ENCODE data around the gene POU2F2.
"Not testable (repeated sequence)": the region's sequence is repeated elsewhere in the genome, so short reads cannot be mapped to it uniquely, and the experiment has no call there.

Gene POU2F2

DNA sequence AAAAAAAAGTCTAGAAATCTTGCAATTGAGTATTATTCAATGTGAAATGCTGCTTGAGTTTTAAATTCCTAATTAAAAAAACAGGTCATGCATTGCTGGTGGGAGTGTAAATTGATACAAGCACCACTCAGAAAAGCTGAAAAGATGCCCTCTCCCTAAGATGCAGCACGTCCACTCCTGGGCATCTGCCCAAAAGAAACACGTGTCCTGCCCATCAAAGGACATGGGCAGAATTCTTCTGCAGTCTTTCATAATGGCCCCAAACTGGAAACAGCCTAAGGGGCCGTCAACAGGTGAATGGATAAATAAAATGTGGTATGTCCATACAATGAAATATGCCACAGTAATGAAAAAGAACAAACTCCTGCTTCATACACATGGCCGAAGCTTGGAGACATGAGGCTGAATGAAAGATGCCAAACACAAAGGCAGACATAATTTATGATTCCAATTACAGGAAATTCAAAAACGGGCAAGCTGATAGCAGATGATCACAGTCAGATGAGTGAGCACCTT lies 7.8 kb downstream of the POU2F2 start:
- no peak for DNase-seq

DNA sequence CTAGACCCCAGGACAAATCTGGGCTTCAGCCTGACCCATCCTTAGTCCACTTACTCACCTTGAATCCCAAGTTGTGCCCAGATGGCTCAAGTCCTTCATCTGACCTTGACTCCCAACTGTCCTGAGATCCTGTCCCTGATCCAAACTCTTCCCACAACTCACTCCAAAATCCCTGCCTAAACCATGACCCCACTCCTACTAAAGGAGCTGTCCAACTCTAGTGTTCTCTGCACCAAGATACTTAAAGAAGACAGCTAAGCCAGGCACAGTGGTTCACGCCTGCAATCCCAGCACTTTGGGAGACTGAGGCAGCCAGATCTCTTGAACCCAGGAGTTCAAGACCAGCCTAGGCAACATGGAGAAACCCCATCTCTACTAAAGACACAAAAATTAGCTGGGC lies 8.5 kb downstream of the POU2F2 start:
- DNase-seq = no peak

GRCh38 chr19:42122691-42123607 lies 9.3 kb downstream of the POU2F2 start:
- no peak for DNase-seq

GRCh38 chr19:42121656-42122069 lies 10.6 kb downstream of the POU2F2 start:
- no peak for DNase-seq

DNA sequence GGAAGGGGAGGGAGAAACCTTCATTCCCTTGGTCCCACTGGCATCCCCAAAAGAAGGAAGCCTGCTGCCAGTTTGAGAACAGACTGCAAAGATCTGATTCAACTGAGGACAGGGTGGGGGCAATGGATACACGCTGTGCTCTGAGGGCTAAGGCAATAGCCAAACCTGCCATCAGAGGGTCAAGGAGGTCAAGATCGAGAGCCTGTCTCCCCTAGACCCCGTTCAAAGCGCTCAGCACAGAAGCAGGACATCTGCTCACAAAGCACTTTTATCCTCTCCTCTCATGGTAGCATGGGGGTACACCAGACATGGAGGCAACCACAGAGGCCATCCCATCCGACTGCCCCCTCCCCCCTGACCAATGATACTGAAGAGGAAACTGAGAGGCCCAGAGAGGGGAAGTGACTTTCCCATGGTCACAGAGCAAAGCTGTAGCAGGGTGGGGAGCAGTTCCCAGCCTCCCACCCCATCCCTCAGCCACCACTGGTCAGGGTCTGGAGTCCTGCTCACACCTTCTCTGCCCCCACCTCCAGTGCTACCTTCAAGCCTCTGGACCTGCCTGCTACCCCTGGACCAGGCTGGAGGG lies 11.1 kb downstream of the POU2F2 start:
- no peak for DNase-seq

DNA sequence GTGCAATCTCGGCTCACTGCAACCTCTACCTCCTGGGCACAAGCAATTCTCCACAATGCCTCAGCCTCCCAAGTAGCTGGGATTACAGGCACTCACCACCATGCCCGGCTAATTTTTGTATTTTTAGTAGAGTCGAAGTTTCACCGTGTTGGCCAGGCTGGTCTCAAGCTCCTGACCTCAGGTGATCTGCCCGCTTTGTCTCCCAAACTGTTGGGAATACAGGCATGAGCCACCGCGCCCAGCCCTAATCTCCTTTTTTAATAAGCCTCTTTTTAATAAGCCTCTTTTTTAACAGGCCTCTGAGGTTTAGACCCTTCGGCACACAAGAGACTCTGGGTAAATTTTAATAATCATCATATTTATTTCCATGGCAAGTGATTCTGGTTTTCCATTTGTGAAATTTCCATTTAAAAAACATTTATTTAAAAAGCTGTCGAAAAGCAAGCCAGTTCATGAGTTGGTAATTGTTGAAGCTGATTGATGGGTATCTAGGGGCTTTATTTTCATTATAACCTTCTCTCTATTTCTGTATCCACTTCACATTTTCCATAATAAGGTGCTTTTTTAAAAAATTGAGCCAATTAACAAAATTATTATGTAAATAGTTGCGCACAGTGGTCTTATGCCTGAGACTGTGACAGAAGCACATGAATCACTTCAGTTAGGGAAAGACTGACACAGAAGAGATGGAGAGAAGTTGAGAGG lies 11.8 kb downstream of the POU2F2 start:
- DNase-seq = no peak

DNA sequence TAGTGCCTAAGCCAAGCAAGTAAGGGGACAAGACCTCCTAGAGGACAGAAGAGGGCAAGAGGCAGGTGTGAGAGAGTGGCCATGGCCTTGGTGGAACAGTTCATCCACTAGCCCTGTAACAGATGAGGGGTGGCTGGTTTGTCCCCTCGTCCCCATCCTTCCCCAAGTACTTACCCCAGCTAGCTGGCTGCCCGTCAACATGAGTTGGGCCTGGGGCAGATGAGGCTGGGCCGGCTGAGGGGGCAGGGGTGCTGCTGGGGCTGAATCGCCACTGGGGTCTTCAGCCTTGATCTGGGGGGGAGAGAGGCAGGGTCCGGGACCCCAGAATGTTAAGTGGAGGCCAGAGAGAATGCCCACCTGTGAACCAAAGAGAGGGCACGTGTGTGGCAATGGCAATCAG lies 15.2 kb downstream of the POU2F2 start:
- no peak for DNase-seq

DNA sequence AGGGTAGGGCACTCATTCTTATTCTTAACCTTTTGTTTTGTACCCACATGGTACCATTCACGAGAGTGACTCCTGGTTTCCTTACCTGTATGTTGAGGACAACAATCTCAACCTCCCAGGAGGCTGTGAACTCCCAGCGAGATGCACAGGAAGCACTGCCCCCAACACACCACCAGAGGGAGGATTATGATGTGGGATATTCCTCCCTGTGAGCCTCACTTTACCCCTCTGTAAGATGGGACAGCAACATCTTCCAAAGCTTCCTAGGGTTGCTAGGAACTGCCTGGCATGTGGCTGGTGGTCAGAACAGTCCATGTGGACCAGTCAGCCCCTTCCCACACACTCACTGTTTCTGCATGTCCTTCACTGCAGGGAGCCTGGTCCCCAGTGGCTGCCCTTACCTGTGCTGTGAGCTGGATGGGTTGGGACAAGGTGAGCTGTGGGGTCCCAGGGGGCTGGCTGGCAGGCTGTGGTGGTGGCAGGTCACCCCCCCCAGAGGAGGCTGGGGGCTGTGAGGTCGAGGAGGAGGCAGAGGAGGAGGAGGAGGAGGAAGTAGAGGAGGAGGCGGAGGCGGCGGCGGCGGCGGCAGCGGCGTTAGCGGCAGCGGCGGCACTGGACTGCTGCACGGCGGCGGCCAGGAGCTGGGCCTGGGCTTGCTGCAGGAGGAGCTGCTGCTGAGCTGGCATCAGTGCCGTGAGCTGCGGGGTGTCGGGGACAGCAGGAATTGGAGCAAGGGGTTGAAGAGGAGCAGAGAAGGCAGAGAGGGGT lies 15.8 kb downstream of the POU2F2 start:
- no peak for DNase-seq

DNA sequence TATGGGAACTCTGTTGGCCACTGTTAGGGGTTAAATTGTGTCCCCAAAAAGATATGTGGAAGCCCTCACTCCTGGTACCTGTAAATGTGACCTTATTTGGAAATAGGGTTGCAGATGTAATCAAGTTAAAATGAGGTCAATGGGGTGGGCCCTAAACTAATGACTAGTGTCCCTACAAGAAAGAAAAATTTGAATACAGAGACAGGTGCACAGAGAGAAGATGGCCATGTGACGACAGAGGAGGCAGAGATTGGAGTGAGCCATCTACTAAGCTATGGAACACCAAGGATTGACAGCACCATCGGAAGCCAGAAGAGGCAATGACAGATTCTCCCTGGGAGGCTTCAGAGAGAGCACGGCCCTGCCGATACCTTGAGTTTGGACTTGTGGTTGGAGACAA lies 16.5 kb downstream of the POU2F2 start:
- no peak for DNase-seq

GRCh38 chr19:42115219-42115618 lies 17.0 kb downstream of the POU2F2 start:
- no peak for DNase-seq

DNA sequence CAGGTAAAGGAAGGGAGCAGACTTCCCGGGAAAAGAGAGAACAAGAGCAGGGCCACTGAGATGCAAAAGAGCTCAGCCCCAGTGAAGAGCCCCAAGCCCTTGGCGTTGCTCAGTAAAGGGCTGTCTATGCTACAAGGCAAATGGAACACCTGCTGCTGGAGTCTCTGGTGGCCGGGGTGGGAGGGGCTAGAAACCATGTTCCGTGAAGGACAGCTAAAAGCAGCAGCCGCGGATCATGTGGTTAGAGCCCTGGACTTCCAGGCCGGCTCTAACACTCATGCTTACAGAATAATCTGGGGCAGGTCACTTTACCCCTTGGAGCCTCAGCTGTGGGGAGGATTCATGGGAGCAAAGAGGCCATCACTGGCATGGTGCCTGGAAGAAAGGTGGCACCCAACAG lies 17.8 kb downstream of the POU2F2 start:
- DNase-seq = no peak

- no peak for DNase-seq
These were observed 18.5 kb downstream of the POU2F2 start for GRCh38 chr19:42113641-42114348.

DNA sequence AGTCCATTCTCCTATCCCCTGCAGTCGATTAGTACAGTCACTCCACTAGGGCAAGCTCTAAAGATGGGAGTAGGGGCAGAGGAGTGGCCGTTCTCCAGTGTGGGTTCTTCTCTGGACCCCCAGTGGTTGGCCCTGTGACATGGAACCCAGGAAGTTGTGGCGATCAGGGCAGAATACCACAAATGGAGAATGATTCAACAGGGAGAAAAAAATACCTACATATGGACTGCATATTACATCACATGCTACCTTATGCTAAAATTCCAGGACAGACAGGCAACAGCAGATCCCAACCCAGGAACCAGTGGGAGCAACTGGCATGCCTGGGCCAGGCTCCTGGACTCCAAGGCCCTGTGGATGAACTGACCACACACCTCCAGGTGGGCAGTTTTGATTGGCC lies 20.4 kb downstream of the POU2F2 start:
- no peak for DNase-seq

GRCh38 chr19:42111384-42111783 lies 20.9 kb downstream of the POU2F2 start:
- no peak for DNase-seq

- no peak for DNase-seq
These were observed 21.6 kb downstream of the POU2F2 start for GRCh38 chr19:42110658-42111057.

DNA sequence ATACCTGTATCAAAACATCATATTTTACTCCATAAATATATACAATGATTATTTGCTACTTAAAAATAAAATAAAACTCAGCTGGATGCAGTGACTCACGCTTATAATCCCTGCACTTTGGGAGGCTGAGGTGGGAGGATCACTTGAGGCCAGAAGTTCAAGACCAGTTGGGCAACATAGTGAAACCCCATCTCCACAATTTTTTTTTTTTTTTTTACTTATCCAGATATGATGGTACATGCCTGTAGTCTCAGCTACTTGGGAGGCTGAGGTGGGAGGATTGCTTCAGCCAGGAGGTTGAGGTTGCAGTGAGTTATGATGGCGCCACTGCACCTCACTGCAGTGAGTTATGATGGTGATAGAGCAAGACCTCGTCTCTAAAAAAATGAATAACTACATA lies 22.4 kb downstream of the POU2F2 start:
- no peak for DNase-seq

DNA sequence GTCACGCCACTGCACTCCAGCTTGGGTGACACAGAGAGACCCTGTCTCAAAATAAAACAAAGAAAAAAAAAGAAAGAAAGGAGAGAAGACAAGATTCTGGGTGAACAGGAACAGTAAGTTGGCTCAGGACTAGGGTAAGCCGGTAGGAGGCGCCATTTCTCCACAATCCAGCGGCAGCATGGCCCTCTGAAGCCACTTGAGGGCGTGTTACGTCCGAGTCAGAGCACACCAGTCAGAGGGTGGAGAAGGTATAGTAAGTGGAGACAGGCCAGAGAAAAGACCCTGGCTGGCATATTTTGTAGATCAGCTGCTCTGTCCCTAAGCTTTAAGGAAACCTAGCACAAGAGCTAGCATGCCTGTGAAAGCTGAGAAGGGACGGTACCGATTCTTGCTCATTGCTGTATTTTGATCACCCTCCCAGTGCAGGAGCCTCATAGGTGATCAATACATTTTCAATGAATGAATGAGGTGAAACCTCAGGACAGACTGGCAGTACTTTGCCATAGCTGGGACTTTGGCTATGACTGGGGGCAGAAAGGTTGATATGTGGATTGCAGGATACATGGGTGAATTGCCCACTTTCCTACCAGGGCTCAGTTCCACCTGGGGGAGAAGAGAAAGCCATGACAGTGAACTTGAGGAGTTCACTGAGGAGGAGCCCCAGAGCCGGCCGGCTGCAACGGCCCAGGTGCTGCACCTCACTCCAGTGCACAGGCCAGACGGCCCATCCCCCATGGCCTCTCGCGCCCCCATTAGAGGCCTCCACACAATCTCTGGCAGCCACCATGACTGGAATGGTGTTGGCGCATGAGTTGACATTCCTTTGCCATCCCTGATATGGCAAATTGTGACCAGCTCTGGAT lies 23.5 kb downstream of the POU2F2 start:
- peak; percentile 91 for DNase-seq

DNA sequence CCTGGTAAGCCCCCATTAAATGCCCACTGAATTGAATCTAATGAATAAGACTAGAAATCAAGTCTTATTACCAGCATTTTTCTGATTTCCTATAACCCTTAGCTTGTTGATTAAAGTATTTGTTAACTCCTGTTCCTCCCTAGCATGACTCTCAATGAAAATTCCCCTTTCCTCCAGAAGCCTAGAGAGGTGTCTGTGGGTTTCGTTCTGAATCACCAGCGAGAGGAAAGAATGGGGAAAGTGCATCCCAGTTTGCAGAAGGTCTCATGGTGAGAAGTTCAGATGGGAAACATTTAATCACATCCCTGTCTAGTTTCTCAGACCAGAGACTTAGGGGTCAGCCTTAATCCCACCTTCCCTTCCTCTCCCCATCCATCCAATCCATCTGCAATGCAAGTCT lies 26.9 kb downstream of the POU2F2 start:
- no peak for DNase-seq

DNA sequence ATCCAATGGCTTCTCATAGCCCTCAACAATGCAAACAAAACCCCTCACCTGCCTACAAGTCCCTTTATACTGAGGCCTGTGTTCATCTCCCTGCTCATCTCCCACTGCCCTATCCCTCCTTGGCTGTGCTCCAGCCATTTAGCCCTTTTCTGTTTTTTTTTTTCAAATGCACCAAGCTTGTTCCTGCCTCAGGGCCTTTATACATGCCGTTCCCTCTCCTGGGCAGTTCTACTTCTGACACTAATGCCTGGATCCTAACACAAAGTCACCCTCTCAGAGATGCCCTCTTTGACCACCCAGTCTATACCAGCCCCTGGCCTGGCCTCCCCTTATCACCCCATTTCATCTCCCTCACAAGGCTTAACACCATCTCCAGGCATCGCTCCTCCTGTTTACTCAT lies 29.4 kb downstream of the POU2F2 start:
- no peak for DNase-seq

DNA sequence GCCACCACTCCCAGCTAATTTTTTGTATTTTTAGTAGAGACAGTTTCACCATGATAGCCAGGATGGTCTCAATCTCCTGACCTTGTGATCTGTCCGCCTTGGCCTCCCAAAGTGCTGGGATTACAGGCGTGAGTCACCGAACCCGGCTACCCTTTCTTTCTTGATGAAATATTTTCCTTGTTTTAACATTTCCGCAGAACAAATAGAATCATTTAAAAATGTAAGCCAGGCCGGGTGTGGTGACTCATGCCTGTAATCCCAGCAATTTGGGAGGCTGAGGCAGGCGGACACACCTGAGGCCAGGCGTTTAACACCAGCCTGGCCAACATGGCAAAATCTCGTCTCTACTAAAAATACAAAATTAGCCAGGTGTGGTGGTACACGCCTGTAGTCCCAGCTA lies 32.0 kb downstream of the POU2F2 start:
- DNase-seq = not testable (repeated sequence)

DNA sequence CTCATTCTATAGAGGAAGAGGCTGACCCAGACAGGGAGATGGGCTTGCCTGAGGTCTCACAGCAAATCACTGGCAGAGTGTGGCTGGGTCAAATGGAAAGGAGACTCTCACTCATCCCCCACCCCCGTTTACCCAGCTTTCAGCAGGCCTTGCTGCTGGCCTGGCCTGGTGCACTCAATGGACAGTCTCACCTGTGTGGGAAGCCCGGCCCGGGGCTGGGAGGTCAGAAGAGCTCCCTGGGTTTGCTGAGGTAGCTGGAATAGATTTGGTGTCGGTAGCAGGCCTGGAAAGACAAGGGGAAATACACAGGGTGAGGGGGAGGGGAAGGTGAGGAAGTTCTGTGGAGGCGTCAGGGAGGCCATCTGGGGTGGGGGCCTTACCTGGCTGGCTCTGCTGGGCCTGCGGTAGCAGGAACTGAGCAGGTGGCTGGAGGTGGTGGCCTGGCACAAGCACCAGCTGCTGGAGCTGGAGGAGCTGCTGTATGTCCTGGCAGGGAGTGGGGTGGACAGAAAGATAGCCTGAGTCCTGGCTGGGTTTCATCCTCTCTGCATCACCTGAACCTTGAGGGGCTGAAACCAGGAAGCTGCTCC lies 32.8 kb downstream of the POU2F2 start:
- DNase-seq = no peak

Measured in NCI-H1694 (cell line).